GM19467 (cell line): ENCODE results near the gene TSPAN11.
"Not testable (repeated sequence)": the region's sequence is repeated elsewhere in the genome, so short reads cannot be mapped to it uniquely, and the experiment has no call there.

Experiments used
- ATAC-seq: cut with Tn5 transposase; IDR thresholded peaks from one replicate; pipeline ENCODE4 v1.9.1; 2021; ENCODE audit warnings: mild to moderate bottlenecking, moderate library complexity; ENCODE audit not compliant: unreplicated experiment

Gene TSPAN11

GRCh38 chr12:30926243-30927221 lies at the start of gene TSPAN11:
TSPAN11 (plus strand) TSS chr12:30926748; CDS start chr12:30953992, 27,244 bp downstream.
- ATAC-seq, result no peak

GRCh38 chr12:30877105-30877875 lies 49.3 kb upstream of the TSPAN11 start:
- no peak for ATAC-seq

- ATAC-seq, result no peak
These were observed 48.5 kb upstream of the TSPAN11 start for GRCh38 chr12:30878024-30878423.

DNA sequence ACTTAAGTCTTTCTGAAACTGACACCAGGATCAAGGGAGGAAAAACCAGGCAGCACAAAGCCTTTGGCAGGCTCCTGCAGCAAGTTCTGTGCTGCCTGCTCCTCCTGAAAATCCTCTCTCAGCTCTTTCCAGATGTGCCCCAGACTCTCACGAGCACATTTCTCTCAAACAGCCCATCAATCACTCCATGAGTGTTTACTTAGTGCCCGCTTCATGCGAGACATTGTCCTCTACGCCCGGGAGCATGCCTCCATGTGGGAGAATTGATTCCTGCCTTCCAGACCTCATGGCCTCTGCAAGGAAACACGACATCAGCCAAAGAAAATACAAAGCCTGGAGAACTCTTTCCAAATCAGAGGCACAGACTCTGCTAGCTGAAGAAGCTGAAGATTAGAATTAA lies 46.5 kb upstream of the TSPAN11 start:
- no peak for ATAC-seq

DNA sequence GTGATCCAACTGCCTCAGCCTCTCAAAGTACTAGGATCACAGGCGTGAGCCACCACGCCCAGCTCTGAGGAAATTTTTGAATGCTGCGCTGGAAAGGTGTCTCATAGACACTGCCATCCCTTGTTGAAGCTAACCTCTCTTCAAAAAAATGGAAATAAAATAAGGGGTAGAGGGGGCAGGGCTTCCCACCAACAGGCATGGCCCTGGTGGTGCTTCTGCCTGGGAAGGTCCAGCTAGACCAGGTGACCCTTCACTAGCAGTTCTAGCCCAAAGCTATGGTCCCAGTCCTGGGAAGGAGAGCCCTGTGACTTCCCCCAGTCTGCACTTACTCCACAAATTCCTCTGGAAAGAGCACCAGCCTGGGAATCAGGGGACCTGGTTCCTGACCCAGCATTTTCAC lies 45.7 kb upstream of the TSPAN11 start:
- ATAC-seq, result no peak

GRCh38 chr12:30882706-30883105 lies 43.8 kb upstream of the TSPAN11 start:
- ATAC-seq, result no peak

GRCh38 chr12:30884799-30885198 lies 41.7 kb upstream of the TSPAN11 start:
- no peak for ATAC-seq

DNA sequence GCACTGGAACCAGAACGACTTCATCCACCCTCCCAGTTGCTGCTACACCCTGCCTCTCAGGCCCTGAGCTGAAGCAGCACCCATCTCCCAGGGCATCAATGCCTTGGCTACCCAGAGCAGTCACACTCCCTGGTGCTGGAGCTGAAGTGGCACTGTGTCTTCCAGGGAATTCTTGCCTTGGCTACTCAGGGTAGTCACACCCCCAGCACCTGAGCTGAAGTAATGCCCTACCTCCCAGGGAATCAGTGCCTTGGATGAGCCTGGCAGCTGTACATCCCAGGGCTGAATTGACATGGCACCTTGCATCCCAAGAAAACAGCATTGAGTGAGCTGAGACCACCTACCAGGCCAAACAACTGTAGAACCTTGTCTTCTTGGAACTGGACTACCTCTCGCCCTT lies 41.2 kb upstream of the TSPAN11 start:
- no peak for ATAC-seq

GRCh38 chr12:30887226-30887625 lies 39.3 kb upstream of the TSPAN11 start:
- no peak for ATAC-seq

GRCh38 chr12:30888241-30888640 lies 38.3 kb upstream of the TSPAN11 start:
- ATAC-seq, result no peak

DNA sequence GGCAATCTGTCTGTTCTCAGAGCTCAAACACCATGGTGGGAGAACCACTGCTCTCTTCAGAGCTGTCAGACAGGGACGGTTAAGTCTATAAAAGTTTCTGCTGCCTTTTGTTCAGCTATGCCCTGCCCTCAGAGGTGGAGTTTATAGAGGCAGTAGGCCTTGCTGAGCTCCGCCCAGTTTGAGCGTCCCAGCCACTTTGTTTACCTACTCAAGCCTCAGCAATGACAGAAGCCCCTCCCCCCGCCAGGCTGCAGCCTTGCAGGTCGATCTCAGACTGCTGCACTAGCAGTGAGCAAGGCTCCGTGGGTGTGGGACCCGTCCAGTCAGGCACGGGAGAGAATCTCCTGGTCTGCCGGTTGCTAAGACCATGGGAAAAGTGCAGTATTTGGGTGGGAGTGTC lies 32.0 kb upstream of the TSPAN11 start:
- not testable (repeated sequence) for ATAC-seq

- ATAC-seq, result no peak
These were observed 30.1 kb upstream of the TSPAN11 start for GRCh38 chr12:30896461-30896860.

- no peak for ATAC-seq
These were observed 27.7 kb upstream of the TSPAN11 start for GRCh38 chr12:30898846-30899245.

DNA sequence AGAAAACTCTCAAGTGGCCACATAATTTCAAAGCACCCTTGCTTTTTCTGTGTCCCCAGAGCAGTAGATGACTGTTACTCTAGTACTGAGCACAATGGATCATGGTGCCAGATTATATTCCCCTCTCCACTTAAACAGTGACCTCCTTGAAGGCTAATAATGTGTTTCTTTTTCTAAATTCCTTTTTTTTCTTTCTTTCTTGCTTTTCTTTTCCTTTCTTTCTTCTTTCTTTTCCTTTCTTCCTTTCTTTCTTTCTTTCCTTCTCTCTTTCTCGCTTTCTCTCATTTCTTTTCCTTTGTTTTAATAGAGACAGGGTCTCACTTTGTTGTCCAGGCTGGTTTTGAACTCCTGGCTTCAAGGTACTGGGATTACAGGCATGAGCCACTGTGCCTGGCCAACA lies 26.2 kb upstream of the TSPAN11 start:
- ATAC-seq, result no peak

DNA sequence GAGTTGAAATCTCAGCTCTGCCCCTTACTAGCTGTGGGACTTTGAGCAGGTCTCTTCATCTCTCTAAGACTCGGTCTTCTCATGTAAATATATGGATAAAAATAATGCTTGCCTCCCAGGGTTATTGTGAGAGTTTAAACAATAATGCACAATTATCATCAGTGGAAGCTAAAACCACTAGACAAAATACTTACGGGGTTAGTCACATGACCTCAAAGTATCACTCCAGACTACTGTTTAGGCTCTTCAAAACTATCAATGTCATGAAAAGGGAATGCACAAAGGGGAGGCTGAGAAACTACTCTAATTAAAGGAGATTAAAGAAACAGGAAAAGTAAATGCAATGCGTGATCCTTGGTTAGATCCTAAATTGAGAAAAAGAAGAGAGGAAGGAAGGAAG lies 24.5 kb upstream of the TSPAN11 start:
- no peak for ATAC-seq

DNA sequence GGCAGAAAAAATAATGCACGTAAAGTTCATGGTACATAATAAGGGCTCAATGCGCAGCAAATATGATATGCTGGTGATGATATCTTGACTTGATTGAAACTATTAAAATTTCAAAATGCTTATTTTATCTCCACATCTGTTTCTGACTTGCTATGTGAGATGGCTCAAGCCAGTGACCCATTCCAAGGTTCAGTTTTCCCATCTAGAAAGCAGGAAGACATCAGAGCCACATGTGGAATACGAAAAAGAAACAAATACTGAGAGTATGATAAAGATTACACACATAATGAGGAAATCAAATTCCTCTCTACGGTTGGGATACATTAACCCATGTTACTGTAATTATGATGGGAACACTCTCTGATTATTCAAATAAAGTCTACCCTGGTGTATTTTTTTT lies 24.0 kb upstream of the TSPAN11 start:
- ATAC-seq, result no peak

- ATAC-seq, result no peak
These were observed 21.0 kb upstream of the TSPAN11 start for GRCh38 chr12:30905463-30906009.

GRCh38 chr12:30908076-30908721 lies 18.3 kb upstream of the TSPAN11 start:
- no peak for ATAC-seq

GRCh38 chr12:30908722-30909348 lies 17.7 kb upstream of the TSPAN11 start:
- ATAC-seq, result no peak

- no peak for ATAC-seq
These were observed 17.1 kb upstream of the TSPAN11 start for GRCh38 chr12:30909349-30910037.
